Measurements from ENCODE around the gene CXCL3. TPM values are rescaled to one million over a fixed set of nuclear protein-coding genes. Genes with fewer than 3 reads are reported as not detected.

CXCL3 gene
- total and polyA plus RNA-seq, 9 of the 15 experiments (the other 6 are each of a cell fraction or from before 2014, with no cell fraction given) = 2.3 to 8.9 (median 6.1) TPM

DNA sequence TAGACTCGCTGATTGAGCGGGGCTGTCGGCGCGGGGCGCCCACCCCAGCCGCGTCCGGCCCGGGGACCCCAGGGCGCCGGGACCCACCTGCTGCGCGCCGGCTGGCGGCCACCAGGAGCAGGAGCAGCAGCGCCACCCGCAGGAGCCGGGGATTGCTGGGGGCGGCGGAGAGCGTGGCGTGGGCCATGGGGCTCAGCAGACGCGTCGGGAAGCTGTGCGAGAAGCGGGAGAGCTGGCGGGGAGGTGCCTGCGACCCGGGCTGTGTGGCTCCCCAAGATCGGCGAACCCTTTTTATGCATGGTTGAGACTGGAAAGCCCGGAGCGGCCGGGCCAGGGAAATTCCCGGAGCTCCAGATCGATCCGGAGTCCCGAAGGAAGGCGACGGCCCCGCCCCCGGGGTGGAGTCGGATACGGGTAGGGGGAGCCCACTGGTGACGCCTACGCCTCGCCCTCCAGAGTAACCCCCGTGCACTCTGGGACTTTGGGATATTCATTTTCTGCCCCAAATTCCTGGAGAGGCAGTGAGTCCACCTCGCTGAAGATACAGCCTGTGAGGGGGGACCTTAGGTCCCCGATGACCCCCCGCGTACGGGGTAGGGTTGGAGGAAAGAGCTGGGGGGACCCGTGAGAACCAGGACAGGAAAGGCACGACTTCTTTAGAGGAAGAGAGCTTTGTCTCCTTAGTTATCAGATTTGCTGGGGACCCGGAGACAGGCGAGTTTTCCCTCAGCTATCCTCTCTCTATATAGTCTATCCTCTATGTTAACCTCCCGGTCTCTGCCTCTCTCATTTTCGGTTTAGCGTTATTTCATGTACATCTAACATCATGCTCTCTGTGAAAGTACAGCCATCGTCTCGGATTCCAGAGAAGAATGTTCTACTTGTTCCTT, at the start of gene CXCL3 (continued):
- TF ChIP-seq, protein P1, sequence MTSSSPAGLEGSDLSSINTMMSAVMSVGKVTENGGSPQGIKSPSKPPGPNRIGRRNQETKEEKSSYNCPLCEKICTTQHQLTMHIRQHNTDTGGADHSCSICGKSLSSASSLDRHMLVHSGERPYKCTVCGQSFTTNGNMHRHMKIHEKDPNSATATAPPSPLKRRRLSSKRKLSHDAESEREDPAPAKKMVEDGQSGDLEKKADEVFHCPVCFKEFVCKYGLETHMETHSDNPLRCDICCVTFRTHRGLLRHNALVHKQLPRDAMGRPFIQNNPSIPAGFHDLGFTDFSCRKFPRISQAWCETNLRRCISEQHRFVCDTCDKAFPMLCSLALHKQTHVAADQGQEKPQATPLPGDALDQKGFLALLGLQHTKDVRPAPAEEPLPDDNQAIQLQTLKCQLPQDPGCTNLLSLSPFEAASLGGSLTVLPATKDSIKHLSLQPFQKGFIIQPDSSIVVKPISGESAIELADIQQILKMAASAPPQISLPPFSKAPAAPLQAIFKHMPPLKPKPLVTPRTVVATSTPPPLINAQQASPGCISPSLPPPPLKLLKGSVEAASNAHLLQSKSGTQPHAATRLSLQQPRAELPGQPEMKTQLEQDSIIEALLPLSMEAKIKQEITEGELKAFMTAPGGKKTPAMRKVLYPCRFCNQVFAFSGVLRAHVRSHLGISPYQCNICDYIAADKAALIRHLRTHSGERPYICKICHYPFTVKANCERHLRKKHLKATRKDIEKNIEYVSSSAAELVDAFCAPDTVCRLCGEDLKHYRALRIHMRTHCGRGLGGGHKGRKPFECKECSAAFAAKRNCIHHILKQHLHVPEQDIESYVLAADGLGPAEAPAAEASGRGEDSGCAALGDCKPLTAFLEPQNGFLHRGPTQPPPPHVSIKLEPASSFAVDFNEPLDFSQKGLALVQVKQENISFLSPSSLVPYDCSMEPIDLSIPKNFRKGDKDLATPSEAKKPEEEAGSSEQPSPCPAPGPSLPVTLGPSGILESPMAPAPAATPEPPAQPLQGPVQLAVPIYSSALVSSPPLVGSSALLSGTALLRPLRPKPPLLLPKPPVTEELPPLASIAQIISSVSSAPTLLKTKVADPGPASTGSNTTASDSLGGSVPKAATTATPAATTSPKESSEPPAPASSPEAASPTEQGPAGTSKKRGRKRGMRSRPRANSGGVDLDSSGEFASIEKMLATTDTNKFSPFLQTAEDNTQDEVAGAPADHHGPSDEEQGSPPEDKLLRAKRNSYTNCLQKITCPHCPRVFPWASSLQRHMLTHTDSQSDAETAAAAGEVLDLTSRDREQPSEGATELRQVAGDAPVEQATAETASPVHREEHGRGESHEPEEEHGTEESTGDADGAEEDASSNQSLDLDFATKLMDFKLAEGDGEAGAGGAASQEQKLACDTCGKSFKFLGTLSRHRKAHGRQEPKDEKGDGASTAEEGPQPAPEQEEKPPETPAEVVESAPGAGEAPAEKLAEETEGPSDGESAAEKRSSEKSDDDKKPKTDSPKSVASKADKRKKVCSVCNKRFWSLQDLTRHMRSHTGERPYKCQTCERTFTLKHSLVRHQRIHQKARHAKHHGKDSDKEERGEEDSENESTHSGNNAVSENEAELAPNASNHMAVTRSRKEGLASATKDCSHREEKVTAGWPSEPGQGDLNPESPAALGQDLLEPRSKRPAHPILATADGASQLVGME (CRISPR knock-in tag; IDR thresholded peaks at IDR 0.05) = no peak
- TF ChIP-seq BCOR (IDR thresholded peaks at IDR 0.05) = no peak
- TF ChIP-seq, protein P2, sequence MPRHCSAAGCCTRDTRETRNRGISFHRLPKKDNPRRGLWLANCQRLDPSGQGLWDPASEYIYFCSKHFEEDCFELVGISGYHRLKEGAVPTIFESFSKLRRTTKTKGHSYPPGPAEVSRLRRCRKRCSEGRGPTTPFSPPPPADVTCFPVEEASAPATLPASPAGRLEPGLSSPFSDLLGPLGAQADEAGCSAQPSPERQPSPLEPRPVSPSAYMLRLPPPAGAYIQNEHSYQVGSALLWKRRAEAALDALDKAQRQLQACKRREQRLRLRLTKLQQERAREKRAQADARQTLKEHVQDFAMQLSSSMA (CRISPR knock-in tag; IDR thresholded peaks at IDR 0.05) = peak; percentile 24; the same call in 1 of the 2 replicates
- TF ChIP-seq, protein P3, sequence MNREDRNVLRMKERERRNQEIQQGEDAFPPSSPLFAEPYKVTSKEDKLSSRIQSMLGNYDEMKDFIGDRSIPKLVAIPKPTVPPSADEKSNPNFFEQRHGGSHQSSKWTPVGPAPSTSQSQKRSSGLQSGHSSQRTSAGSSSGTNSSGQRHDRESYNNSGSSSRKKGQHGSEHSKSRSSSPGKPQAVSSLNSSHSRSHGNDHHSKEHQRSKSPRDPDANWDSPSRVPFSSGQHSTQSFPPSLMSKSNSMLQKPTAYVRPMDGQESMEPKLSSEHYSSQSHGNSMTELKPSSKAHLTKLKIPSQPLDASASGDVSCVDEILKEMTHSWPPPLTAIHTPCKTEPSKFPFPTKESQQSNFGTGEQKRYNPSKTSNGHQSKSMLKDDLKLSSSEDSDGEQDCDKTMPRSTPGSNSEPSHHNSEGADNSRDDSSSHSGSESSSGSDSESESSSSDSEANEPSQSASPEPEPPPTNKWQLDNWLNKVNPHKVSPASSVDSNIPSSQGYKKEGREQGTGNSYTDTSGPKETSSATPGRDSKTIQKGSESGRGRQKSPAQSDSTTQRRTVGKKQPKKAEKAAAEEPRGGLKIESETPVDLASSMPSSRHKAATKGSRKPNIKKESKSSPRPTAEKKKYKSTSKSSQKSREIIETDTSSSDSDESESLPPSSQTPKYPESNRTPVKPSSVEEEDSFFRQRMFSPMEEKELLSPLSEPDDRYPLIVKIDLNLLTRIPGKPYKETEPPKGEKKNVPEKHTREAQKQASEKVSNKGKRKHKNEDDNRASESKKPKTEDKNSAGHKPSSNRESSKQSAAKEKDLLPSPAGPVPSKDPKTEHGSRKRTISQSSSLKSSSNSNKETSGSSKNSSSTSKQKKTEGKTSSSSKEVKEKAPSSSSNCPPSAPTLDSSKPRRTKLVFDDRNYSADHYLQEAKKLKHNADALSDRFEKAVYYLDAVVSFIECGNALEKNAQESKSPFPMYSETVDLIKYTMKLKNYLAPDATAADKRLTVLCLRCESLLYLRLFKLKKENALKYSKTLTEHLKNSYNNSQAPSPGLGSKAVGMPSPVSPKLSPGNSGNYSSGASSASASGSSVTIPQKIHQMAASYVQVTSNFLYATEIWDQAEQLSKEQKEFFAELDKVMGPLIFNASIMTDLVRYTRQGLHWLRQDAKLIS (CRISPR knock-in tag; IDR thresholded peaks at IDR 0.05) = peak; percentile 10; the same call in 1 of the 2 replicates
- TF ChIP-seq, protein P4, sequence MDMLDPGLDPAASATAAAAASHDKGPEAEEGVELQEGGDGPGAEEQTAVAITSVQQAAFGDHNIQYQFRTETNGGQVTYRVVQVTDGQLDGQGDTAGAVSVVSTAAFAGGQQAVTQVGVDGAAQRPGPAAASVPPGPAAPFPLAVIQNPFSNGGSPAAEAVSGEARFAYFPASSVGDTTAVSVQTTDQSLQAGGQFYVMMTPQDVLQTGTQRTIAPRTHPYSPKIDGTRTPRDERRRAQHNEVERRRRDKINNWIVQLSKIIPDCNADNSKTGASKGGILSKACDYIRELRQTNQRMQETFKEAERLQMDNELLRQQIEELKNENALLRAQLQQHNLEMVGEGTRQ (CRISPR knock-in tag; IDR thresholded peaks at IDR 0.05) = no peak
- TF ChIP-seq FOXJ3 (CRISPR knock-in tag; IDR thresholded peaks at IDR 0.05) = no peak
- peak; percentile 45 for TF ChIP-seq CTBP1 (IDR thresholded peaks at IDR 0.05; ENCODE audit: borderline replicate concordance)
- no peak; a peak in 1 of 4 replicates for TF ChIP-seq TRIM24 (IDR thresholded peaks at IDR 0.05)
- no peak for TF ChIP-seq PHF21A (IDR thresholded peaks at IDR 0.05; ENCODE audit: borderline replicate concordance, low read depth)
- no peak; the same call in 1 of the 2 replicates for TF ChIP-seq GABPA (tag; conservative IDR thresholded peaks at IDR 0.05; ENCODE audit: low read depth)
- TF ChIP-seq ZNF764 (CRISPR knock-in tag; IDR thresholded peaks at IDR 0.05; ENCODE audit: low read depth) = no peak

Data from K562 (cell line).